Activated CD4-positive, CD25-positive, alpha-beta regulatory T cell (primary cell): ENCODE data around the gene SORCS2.

Experiments
- DNase-seq, 4 experiments: peaks; one replicate each; lab custom pipeline; 2025; lab: John Stamatoyannopoulos, UW

Gene SORCS2

DNA sequence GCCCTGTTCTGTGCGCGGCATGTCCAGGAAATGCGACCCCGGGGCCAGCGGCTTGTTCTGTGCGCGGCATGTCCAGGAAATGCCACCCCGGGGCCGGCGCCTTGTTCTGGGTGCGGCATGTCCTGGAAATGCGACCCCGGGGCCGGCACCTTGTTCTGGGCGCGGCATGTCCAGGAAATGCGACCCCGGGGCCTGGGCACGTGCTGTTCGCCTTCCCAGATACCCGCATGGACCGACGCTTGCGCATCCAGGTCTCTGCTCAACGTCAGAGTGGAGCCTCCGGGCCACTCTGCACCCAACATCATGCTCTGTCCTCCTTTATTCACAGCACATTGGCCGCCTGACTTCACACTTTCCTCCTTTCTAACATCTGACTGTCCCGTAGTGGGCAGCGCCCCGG lies 318.2 kb downstream of the SORCS2 start:
- no peak for DNase-seq

DNA sequence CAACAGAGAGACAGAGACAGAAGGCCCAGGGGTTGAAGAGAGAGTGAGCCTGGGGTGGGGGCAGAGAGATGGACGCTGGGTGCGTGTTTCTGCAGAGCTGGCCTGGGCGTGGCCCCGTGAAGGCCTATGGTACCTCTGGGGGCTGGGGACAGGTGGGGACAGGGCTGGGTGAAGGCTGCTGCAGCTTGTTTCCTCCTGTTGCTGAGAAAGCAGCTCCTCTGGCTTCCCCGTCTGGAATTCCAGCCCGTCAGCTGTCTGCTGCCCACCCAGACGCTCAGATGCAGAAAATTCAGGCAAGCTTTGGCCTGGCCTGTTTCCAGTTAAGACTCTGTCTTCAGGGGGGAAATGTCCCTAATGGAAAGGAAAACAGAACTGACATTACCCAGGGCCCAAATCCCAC lies 319.2 kb downstream of the SORCS2 start:
- no peak for DNase-seq

DNA sequence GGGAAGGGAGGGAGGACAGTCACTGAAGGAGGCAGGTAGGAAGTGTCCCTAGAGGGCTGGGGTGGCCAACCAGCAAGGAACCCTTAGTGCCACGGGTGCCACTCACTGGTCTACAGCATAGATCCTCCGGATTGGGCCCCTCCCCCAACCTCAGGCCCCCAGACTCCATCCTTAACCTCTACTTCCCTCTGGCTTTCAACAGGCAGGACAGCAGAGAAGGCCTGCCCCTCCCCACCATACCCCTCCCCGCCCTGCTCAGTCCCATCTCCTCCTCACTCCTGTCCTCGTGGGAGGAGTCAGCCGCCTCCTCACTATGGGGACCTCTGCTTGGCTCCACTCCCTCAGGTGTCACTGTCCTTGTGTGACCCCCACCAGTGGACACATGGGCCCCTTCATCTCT lies 320.1 kb downstream of the SORCS2 start:
- DNase-seq = no peak

DNA sequence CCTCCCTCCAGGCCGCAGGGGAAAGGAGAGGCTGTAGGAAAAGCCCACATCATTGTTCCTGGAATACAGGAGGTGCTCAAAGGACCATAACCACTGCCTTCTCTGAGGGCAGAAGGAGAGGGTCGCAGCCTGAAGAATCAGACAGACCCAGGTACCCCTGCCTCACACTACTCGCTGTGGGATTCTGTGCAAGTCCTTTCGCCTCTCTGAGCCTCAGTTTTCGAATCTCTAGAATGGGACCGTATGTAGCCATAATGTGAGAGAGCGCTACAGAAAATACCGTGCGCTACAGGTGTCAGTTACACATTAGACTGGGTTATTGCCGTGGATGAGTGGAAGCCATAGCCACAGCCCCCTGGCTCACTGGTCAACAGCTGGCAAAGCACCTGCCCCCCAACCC lies 320.6 kb downstream of the SORCS2 start:
- no peak for DNase-seq

DNA sequence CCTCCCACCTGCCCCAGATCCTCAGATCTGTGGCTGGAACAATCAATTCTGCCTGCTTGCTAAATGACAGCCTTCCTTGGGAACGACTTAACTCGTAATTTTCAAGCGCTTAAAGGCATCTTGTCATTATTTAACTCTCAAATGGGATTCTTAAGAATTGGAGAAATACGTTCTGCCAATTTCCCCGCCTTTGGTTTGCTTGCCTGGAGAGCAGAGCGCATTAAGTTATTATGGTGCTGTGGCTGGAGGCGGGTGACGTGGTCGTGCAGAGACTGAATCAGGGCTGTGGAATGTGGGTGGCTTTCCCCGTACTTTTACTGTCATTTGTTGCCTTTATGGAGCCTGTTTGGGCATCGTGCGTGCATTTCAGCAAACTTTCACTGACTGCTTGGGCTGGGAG lies 321.3 kb downstream of the SORCS2 start:
- no peak for DNase-seq

DNA sequence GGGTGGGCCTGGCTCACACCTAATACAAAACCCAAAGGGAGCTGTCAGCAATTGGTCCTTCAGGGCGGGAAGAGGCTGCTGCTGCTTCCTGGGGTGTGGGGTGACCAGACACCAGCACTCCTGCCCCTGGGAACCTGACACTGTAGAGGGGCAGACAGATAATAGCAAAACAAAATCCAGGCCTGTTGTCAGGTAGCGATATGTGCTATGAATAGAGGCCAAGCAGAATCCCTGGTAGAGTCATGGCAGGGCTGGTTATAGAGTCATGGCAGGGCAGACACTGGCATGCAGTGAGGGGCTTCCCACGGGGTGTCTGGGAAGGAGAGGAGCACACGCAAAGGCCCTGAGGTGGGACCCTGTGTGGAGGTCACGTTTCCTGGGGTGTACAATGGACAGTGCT lies 321.9 kb downstream of the SORCS2 start:
- no peak for DNase-seq

DNA sequence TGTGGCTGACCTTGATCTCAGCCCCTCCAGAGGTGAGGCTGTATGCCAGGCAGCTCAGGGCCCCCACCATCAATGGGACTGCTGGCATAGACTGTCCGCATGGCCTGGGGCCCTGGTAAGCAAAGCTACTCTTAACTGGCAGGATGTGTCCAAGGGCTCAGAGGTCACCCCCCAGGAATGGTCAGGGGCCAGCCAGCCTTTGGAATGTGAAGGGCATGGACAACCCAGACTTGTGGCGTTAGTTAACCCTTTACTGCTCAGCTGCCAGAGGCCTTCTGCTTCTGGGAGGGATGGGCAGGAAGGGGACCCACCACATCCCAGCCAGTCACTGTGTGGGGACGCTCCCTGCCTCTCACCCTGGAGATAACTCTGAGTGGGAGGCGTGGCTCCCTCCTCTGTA lies 322.5 kb downstream of the SORCS2 start:
- DNase-seq = no peak

DNA sequence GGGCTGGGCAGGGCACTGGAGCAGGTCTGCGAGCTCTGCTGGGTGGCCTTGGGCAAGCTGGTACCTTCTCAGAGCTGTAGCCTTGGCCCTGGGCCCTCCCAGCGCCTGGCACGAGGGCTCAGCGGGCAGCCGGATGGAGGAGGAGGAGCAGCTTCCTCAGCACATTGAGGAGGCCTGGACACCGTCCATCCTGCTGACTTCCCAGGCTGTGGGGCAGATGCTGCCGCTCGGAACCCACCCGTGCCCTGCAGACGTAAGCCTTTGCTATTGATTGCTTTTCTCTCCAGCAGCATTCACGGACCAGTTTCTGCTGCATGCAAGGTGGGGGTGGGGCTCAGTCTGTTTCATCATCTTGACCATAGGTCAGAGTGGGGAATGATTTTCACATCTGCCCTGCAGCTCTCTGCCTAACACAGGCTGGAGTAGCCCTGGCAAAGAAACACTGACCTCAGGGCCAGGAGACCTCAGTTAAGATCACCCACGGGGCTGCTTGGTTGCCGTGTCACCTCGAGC lies 323.1 kb downstream of the SORCS2 start:
- no peak for DNase-seq

DNA sequence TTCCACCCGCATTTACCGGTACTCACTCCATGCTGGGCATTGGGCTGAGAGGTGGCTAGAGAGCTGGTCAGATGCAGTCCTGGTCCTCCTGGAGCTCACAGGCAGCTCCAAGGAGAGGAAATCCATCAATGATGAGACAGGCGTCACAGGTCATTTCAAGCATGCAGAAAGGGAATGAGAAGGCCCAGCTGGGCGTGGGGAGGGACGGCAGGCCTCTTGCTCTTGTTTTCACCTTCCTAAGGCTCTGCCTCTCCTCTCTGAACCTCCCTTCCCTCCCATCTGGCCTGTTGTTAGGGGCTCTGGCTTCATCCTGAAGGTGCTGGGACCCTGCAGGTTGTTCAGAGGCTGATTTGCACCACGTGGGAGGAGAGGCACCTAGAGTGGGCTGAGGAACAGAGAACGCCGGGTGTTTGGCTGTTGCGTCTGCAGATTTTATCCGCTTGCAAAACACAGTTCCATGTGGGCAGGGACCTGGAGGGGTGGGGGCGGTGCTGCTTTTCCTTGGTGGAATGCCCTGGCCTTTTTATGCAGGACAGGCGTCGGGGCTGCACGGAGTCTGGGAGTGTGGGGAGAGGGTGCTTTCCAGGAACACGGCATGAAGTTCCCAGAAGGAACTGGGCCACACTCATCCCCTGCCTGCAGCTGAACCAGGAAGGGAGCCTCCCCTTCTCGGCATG lies 323.9 kb downstream of the SORCS2 start:
- no peak for DNase-seq

DNA sequence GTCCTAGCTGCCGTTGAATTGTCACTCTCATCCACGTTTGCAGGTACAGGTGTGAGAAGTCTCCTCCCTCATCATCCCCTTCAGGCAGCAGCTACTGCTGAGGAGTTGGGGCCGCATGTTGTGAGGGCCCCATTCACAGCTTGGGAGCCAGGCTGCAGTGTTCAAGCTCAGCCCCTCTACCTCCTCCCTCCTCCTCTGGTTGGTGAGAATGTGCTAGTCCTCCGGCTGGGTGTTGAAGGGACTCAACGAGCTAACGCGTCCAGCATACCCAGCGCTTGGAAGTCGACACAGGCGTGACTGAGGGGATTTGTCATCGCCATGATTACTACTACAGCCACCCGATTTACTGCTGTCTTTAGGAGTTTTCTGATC lies 324.4 kb downstream of the SORCS2 start:
- no peak for DNase-seq

DNA sequence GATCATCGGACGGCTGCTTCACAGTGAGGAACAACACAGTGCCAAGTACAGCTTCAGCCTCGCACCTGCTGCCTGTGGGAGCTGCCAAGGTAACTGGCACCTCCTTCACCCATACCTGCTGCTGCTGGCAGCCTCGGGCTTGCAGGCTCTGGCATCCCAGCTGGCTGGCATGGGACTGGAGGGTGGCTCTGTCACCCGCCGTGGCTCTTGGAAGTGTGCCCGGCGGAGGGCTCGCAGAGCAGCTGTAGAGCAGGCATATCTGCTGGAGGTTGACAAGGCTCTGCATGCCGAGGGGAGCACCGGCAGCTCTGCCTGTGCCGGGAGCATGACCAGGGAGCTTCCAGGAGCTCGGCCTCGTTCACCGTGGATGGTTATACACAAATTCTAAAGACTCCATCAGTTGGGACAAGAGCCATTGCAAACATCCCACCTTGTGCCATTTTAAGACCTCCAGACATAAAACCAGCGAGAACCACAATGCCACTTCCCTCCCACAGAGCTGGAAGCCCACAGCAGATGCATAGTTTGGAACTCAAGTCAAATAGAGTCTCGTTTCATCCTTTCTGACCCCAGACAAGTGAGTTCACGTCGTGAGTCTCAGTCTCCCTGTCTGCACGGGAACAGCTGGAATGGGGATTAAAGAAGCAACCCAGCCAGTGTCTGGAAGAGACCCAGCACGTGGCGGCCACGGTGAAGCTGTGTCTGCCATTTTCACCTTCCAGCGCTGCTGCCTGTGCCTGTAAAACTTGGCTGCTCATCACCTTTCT lies 326.7 kb downstream of the SORCS2 start:
- DNase-seq = no peak

DNA sequence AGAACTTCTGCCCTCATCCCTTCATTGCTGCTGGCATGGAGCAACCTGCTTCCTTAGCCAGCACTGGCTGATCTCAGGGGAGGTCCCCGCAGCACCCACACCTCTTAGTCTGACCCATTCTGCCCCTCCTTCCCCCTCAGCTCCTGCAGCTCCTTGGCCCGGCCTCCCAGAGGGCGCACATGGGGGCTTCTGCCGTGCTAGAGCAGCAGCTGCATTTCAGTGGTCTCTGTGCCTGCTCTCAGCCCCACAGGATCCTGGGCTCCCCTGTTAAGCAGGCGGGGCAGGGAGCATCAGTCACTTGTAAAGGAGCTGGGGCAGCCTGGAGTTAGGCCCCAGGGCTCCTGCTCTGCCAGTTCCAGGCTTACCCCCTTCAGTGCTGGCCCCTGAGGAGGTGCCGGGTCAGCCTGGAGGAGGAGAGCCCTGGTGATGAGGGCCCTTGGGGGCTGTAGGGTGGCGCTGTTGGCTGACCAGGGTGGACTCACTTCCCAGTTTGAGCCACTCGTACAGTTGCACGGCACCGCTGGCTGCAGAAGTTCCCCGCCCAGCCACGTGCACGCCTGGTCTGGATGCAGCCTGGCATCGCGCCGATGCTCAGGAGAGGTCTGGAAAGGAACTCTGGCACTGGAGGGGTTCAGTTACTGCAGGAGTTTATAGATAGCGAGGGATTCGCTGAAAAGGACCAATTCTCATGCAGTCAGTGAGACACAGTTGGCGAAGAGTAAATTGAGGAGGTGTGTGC lies 327.5 kb downstream of the SORCS2 start:
- no peak for DNase-seq

DNA sequence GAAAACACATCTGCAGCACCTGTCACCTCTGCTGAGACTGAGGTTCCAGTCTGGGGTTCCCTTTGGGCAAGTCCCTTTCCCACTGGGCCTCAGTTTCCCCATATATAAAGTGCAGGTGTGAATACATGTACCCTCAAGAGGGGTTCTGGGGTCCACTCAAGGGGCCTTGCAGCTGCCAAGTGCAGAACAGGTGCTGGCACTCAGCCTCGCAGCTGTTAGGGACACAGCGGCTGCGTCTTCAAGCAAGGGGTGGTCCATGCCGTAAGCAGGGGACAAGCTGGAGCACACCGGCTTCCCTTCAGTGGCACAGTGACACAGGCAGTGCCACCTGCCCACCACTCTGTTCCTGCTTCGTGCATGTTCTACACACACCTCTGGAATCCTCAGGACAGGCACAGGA lies 329.3 kb downstream of the SORCS2 start:
- no peak for DNase-seq

DNA sequence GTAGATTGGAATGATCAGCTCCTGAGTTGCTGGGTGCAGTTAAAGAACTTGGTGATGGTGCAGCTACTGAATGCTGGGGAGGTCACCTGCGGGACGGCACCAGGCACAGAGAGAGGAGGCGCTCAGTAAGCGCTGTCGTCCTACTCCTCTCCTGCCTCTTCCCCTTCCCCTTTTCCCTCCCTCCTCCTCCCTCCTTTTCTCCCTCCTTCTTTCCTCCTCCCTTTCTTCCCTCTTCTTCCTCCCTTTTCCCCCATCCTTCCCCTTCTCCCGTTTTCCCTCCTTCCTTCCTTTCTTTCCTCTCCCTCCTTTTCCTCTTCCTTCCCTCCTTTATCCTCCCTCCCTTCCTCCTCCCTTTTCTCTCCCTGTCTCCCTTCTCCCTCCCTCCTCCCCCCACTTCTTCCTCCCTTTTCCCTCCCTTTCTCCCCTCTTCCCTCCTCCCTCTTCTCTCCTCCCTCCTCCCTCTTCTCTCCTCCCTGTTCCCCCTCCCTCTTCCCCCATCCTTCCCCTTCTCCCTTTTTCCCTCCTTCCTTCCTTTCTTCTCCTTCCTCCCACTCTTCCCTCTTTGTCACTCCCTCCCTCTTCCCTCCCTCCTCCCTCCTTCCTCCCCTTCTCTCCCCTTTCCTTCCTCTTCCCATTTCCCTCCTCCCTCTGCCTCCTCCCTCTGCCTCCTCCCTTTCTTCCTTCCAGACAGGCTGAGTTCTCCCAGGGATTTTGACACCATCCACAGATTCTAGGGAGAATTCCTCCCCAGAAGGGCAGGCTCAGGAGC lies 330.3 kb downstream of the SORCS2 start:
- no peak for DNase-seq

DNA sequence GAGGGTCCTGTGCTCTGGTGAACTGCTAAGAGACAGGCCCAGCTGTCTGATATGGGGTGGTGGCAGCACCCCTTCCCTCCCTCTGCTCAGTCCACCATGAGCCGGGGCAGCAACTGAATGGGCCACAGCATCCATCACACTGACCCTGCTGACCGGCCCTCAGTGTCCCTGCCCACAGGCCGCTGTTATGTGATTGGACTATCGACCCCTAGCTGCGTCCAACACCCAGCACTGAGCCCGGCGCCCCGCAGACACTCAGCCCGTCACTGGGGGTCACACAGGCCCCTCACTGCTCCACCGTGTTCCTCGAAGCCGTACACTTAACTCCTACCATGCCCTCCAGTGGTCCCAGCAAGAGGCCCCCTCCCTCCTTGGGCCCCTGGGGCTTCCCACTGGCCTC lies 331.2 kb downstream of the SORCS2 start:
- no peak for DNase-seq

DNA sequence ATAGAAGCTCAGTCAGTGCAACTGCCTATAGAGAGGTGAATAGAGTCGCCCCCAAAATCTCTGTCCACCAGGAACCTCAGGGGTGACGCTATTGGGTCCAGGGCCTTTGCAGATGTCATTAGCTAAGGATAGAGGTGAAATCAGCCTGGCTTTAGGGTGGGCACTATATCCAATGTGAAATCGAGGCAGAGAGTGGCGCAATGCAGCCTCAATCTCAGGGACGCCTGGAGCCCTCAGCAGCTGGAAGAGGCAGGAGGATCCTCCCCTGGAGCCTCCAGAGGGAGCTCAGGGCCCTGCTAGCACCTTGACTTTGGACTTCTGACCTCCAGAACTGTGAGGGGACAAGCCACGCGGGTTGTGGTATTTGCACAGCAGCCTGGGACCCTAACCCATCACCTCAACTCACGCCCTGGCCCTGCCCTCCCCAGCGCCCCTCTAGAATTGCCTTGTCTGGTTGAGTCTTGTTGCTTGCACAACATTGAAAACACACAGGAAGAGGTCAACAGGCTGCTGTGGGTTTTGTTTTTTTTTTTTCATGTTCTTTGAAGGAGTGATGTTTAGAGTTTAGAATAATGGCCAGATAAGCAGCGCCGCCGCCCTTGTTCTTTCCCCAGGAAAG lies 331.8 kb downstream of the SORCS2 start:
- no peak for DNase-seq

DNA sequence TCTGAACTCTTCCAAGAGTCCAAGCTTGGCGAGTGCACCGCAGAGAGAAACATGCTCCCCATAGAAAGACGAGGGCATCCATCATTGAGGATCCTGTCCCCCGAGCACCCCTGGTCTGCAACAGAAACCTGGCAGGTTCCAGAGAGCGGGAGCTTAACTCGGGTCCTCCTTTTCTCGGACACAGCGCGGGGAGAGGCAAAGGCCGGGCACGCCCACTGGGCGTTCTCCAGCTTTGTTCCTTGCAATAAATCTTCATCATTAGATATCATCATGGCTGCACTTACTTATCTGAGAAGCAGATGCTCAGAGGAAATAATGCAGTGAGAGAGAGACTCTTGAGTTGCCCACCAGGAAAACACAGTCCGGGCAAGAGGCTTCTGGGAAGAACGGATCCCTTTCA lies 332.5 kb downstream of the SORCS2 start:
- DNase-seq = no peak

DNA sequence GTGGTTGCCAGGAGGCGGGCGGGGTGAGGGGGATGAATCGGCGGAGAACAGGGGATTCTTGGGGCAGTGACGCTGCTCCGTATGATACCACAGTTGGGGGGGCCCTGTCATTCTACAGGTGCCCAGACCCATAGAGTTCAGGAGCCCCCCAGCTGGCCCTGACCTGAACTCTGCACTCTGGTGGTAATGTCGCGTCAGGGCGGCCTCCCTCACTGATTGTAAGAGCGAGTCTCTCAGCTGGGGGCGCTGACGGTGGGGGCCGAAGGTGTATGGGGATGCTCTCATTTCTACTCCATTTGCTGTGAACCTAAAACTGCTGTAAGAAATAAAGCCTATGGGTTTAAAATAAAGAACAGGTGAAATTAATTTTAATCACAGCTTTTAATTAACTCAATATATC lies 334.2 kb downstream of the SORCS2 start:
- DNase-seq = no peak

DNA sequence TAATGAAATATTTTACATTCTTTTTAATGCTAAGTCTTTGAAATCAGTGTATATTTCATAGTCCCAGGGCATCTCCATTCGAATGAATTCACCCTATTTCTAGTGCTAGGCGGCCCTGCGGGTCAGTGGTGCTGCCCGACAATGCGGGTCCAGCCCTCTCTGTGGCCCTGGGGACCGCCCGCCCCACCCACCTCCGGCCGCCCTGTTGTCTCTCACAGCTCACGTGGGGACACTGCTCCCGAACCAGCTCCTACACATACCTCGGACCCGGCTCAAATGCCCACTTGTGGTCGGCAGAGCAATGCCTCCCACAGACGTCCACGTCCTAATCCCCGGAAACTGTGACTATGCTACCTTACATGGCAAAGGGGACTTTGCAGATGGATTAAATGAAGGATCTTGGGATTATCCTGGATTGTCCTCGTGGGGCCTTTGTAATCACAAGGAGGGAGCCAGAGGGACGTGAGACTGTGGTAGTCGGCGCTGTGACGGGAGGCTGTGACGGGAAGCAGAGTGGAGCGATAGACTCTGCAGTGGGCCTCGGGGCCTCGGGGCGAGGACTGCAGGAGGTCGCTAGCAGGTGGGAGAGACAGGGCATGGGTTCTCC lies 334.7 kb downstream of the SORCS2 start:
- DNase-seq = no peak

DNA sequence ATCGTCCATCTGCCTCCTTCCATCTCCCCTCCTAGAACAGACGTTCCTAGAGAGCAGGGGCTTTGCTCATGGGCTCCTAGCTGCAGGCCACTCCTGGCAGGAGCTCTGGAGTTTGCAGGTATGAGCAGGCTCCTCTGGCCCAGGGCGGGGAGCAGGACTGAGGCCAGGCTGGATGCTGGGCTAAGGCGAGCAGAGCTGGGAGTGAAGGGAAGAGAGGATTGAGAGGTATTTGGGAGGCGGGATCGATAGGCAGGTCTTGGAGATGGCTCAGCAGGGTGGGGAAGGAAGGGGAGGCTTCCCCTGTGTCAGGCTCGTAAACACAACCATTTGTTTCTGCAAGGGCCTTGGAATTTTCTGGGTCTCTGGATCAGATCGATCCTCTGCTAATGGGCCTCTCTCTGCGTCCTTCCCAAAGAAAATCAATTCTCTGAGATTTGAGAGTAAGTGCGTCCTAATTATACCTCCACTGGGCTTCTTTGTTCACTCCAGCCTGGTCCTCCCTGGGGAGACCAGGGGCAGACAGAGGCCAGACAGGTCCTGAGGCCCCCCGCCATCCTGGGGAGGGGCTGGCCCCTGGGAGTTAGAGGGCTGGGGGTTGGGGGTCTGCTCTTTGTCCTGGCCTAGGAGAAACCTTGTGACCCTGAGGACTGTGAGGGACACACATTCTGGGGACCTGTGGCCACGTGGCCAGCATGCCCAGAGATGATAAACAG lies 337.2 kb downstream of the SORCS2 start:
- no peak for DNase-seq

DNA sequence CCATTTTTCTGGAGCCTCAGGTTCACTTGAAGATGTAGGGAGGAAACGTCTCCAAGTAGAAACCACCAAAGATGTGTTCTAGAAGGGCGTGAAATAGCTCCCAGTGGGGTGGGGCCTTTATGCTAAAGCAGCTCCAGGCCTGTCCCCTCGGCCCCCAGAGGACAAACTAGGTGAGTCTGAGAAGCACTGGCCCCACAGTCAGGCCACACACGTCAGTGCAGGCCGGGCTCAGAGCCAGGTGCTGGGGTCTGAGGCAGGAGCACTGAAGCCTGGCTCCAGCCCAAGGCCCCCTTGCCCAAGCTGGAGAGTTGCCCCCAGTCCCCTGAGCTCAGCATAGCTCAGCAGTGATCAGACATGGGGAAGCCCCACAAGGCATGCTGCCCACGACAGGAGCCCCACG lies 337.7 kb downstream of the SORCS2 start:
- no peak for DNase-seq
